Measurements from ENCODE around the gene ZBTB16. TPM values are rescaled to one million over a fixed set of nuclear protein-coding genes. Genes with fewer than 3 reads are reported as not detected.

ZBTB16 gene
- total RNA-seq, 2 experiments from 2014 or later: 0.96 to 1.4 TPM

DNA sequence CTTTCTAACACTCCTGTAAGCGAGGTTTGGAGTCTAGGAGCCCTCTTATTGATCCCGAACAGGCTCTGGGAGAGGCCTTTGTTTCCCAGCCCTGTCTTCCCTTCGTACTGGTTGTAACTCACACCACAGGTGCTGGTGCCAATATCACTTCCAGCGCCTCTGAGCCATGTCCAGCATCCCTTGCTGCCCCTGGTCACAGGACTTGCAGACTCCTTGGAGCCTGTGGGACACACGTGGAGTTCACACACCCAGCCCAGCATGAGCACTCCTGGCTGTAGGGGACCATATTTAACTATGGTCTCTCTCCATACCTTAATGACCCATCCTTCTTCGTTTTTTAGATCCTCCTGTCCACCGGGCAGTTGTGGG, 2.2 kb downstream of the ZBTB16 start:
- POLR2A ChIA-PET: no interaction called here
- CTCF ChIA-PET: no interaction called here

DNA sequence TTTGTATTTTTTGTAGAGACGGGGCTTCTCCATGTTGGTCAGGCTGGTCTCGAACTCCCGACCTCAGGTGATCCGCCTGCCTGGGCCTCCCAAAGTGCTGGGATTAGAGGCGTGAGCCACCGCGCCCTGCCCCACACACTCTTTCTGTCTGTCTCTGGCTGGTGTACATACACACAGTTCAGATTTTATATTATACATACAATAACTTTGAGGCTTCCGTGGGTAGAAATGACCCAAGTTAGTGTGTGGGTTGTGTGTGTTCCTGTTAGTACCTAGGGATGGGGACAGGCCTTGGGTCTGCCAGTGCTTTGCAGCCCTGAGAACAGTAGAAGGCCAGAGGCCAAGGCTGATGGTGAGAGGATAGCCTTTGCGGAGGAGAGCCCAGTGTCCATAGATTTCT, 2.8 kb downstream of the ZBTB16 start:
- ChIA-PET POLR2A (no interaction called here), CTCF (no interaction called here)

DNA sequence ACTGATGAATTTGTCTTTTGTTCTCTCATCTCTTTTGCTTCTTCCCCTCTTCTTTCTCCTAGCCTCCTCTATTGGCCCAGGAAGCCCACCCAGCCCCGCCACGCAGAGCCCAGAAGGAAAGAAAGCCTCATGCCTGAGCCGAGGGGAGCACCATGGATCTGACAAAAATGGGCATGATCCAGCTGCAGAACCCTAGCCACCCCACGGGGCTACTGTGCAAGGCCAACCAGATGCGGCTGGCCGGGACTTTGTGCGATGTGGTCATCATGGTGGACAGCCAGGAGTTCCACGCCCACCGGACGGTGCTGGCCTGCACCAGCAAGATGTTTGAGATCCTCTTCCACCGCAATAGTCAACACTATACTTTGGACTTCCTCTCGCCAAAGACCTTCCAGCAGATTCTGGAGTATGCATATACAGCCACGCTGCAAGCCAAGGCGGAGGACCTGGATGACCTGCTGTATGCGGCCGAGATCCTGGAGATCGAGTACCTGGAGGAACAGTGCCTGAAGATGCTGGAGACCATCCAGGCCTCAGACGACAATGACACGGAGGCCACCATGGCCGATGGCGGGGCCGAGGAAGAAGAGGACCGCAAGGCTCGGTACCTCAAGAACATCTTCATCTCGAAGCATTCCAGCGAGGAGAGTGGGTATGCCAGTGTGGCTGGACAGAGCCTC, 3.8 kb downstream of the ZBTB16 start:
- ChIA-PET POLR2A (no interaction called here), CTCF (no interaction called here)

DNA sequence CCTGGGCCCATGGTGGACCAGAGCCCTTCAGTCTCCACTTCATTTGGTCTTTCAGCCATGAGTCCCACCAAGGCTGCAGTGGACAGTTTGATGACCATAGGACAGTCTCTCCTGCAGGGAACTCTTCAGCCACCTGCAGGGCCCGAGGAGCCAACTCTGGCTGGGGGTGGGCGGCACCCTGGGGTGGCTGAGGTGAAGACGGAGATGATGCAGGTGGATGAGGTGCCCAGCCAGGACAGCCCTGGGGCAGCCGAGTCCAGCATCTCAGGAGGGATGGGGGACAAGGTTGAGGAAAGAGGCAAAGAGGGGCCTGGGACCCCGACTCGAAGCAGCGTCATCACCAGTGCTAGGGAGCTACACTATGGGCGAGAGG, 4.3 kb downstream of the ZBTB16 start:
- ChIA-PET POLR2A (no interaction called here), CTCF (no interaction called here)

DNA sequence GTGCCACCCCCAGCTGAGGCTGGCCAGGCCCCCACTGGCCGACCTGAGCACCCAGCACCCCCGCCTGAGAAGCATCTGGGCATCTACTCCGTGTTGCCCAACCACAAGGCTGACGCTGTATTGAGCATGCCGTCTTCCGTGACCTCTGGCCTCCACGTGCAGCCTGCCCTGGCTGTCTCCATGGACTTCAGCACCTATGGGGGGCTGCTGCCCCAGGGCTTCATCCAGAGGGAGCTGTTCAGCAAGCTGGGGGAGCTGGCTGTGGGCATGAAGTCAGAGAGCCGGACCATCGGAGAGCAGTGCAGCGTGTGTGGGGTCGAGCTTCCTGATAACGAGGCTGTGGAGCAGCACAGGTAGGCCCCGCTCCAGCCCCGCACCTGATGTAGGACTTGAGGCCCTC, 4.7 kb downstream of the ZBTB16 start:
- CTCF ChIA-PET: interaction anchor here (0.6 kb wide), 1 partner anchor 1932 kb away, joined by 3 read pairs; no protein-coding TSS in a partner anchor
- POLR2A ChIA-PET: no interaction called here

DNA sequence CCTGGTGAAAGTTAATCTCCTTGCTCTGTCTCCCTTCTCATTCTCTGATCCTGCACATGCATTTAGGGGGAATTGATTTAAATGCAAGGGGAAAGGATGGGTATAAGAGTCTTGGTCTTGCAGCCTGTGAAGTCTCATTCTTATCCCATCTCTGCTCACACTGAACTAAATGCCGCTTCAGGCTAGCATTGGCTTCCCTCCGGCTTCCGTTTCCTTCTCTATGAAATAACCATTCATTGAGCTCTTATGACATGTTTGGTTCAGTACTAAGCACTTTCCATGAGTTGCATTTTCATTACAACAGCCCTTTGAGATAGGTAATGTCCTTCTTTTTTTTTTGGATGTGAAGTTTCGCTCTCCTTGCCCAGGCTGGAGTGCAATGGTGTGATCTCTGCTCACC, 5.6 kb downstream of the ZBTB16 start:
- ChIA-PET CTCF (no interaction called here), POLR2A (no interaction called here)

DNA sequence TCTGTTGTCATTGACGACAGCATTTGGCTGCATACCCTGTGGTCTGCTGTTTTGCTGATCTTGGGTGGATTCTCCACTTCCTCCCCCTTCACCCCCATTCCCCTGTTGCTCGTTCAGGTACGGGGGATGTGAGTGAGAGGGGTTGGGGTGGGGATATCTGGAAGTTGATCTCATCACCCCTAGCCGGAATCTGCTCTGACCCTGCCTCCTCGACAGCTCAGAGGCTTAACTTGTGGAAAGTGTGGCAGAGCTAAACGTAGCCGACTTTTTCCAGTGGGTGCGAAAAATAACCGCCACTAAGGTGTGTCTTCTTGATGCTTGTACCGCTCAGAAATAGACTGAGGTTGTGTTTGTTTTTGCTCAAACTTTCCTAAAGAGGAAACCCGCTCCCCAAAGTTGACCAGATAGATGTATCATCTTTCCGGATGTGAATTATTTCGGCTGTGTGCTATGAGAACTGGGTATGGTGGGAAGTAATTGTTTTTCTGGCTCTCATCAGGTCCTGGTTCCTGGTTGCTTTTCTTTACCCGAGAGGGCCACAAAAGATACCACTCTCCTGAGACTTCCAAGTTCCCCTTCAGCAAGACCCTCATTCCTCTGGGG, 6.6 kb downstream of the ZBTB16 start:
- CTCF ChIA-PET: no interaction called here
- POLR2A ChIA-PET: no interaction called here

DNA sequence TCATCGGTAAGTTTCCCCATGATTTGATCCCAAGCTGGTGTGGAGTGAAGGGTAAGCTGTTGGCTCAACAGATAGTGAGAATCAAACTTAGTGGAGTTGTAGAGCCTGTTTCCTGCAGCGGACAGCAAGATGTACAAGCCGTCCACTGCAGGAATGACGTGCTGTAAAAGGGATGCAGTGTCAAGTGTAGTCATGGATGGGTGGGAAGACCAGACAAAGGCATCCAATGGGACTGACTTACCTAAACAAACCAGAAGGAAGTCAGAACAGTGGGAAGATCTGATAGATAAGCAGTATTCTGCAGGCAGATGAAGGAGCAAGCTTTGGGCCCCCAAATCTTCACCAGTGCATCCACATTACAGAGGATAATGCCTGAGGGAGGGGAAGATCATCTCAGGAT, 8.8 kb downstream of the ZBTB16 start:
- CTCF ChIA-PET: no interaction called here
- POLR2A ChIA-PET: no interaction called here

DNA sequence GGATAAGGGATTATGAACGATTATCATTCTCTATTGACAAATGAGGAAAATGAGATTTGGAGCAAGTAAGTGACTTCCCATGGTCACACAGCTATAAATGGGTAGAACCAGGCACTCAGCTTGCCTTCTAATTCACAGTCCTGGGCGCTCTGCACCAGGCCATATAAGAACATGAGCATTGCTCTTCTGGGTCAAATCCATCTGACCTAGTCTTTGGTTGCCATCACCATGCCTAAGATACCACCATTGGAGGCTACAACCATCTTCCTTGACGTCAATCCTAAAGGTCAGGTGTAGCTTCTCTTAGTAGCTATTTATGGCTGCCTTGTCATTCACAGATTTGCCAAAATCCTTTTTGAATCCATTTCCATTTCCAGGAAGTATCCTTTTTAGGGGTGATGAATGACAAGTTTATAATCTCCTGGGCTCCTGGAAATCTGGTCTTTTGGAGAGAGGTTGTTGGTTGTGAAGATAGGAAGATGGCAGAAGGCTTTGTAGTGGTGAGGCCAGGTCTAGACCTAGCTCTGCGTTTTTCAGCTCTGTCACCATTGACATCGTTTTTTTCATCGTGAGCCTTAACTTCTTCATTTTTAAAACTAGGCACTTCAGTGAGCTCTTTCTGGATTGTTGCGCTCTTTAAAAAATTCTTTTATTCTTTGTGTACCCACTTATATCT, 11.1 kb downstream of the ZBTB16 start:
- CTCF ChIA-PET: no interaction called here

DNA sequence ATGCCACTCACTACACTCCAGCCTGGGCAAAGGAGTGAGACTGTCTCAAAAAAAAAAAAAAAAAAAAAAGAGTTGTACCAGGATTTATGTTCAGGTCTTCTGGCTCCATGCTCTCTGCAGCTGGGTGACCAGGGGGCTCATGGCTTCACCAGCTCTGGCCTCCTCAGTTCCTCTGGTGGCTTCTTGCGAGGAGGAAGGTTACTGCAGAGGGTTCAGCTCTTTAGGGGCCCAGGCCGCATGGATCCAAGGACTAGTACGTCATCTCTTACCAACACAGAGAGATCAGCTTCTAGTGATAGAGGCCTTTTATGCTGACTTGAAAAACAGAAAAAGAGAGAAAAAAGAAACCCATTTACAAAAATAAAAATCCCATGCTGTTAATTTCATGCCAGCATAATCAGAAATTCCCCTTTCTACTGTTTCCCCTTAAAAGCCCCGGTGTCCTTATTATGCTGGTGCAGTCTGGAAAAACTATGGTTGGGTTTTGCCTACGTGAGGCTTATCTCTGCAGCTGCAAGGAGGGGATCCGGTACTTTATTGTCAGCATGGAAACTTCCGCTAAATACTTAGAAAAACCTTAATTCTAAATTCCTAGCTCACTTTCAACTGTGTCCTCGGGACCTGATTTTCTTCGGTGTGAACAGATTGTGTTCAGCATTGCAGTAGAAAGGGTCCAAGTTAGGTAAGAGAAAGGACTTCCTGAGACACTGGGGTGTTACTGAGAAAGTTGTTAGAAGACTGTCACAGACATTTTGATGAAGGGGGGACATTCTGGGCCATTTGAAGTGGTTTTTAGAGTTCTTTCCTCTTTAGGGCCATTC, 13.7 kb downstream of the ZBTB16 start:
- POLR2A ChIA-PET: interaction anchor here (0.7 kb wide), 1 partner anchor 13 kb away, joined by 7 read pairs; no protein-coding TSS in a partner anchor

More for the DNA sequence above, 11.1 kb downstream of the ZBTB16 start:
- POLR2A ChIA-PET: interaction anchor here (0.8 kb wide), 1 partner anchor 44 kb away, joined by 4 read pairs; no protein-coding TSS in a partner anchor

DNA sequence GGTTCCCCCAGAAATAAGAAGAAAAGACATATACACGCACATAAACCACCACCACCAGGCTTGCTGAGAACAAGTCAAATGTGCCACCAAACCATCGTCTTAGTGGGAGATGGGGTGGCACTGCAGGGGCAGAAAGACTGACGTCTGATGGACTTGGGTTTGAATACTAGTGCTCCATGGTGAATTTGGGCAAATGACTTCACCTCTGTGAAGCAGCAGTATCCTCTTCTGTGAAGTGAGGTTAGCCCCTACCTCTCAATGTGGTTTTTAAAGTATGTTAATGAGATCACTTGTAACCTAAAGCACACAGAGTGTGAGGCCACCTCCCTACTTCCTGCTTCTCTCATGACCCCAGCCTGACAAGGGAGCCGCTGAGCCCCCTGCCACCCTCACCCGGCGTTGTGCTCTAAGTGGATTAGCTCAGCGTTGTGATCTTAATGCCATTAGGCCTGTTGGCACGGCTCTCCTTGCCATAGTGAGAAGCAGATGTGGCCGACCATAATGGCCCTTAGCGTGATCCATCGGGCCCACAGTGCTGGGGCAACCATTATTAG, 14.4 kb downstream of the ZBTB16 start:
- ChIA-PET POLR2A (no interaction called here), CTCF (no interaction called here)

More for the DNA sequence above, 13.7 kb downstream of the ZBTB16 start:
- CTCF ChIA-PET: interaction anchor here (1.2 kb wide), 1 partner anchor 102 kb away, joined by 3 read pairs; no protein-coding TSS in a partner anchor

DNA sequence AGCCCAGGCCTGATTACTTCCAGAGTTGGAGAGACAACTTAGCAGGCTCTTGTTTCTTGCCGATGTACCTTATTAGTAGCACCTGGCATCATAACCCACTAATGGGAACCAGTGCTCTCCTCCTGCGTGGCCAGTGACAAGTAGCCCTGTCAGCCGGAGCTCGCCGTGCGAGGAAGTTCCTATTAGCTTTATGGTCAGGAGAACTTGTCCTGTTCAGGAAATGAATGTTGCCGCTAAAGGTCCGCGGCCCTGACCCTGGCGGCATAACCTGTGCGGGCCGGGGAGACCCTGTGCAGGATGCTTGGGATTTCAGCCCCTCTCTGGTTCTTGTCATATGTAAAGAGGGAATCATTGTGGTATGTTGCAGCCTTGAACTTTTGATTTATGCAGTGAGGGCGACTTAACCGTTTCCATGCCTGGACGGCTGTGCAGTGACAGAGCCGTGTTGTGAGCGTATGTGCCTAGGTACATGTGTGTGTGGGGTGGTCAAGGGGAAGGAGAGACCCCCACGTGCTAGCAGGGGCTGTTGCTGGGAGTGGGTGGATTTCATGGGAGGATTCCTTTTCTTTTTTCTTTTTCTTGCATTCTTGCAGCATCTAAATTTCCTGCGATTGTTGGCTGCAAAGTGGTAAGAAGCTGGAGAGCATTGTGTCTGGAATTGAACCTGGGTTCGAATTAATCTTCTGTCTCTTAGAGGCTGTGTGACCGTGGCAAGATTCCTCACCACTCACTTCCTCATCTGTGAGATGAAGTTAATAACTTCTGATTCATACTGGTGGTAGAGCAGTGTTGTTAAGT, 15.2 kb downstream of the ZBTB16 start:
- POLR2A ChIA-PET: no interaction called here

DNA sequence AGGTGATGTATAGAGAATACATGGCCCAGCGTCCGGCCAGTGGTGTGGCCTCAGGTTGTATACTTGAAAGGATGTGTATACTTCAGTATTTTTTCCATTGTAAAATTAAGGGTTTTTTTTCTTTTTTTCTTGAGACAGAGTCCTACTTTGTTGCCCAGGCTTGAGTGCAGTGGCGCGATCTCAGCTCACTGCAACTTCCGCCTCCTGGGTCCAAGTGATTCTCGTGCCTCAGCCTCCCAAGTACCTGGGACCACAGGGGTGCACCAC, 15.8 kb downstream of the ZBTB16 start:
- ChIA-PET CTCF (no interaction called here), POLR2A (no interaction called here)

More for the DNA sequence above, 15.2 kb downstream of the ZBTB16 start:
- CTCF ChIA-PET: no interaction called here

DNA sequence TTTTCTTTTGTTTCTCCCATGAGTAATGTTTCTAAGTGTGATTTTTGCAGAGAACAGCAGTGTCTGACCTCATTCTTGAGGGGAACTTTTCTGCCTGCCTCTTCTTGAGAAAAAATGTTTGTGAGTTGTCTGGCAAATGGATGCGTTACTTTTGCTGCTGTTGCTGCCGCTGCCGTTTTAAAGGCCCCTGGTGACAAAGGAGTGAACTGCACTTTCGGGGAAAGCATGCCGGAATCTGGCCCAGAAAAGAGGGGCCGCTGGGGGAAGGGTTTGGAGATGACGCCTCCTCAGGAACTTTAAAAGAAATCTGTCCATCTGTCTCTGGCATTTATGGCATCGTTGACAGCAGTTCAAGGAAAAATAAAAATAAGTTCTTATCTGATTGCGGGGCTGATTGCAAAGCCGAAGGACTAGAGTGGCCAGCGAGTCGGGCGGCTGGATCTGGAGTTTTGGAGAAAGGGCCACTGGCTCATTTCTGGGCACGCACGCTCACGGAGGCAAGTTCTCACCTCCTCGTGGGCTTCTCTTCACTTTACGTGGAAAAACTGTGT, 16.5 kb downstream of the ZBTB16 start:
- POLR2A ChIA-PET: no interaction called here
- CTCF ChIA-PET: interaction anchor here (1.2 kb wide), 1 partner anchor 16 kb away, joined by 3 read pairs; no protein-coding TSS in a partner anchor

DNA sequence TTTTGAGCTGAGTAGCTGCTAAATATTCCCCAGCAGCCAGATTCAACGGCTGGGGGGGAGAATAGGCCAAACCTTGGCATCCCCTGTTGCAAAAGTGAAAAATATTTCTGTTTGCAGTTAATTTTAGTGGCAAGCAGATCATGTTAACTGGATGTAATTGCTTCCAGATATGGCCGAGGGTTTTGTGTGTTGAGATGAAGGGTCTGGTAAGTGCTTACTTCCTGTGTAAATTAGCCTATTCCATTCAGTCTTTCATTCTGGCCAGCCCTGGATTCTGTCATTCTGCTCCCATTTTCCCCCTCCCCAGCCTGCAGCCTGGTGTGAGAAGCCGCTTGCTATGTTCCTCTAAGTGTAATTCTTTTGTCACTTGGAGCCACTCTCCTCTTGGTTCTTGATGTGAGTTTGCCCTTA, 17.4 kb downstream of the ZBTB16 start:
- CTCF ChIA-PET: interaction anchor here (1.2 kb wide), 1 partner anchor 17 kb away, joined by 3 read pairs; no protein-coding TSS in a partner anchor
- POLR2A ChIA-PET: no interaction called here

DNA sequence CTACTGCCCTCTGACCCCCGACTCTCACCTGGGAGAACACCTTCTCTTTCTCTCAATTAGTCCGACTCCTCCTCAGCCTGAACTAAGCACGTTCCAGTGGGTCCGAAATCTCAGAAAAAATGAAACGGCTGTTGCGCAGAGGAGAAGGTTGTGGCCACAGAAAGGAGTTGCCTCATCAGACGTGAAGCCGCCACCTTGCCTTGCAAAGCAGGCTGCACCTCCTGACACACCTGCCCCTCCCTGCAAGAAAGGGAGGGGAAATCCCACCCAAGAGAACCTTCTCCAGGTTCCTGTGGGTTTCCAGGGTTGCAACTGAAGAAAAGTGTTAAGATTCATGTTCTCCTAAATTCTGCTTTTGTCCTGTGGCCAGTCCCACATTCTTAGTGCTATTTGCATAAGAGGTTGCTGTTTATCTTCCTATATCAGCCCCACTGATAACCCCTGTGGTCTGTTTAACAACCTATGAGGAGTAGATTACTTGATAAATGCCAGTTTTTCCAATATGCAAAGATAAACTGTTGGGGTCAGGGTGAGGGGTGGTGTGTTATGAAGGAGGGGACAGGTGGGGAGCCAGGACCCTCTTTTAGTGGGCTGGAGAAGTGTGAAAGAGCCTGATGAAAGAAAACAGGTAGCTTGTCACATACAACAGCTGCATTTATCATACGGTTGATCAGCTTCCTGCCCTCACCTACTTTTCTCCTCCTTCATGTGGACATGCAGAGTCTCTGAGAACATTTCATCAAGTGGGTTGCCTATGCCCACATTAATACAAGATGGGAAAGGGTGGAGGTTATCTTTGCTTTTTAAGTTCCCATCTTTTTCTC, 18.2 kb downstream of the ZBTB16 start:
- CTCF ChIA-PET: no interaction called here
- POLR2A ChIA-PET: no interaction called here

DNA sequence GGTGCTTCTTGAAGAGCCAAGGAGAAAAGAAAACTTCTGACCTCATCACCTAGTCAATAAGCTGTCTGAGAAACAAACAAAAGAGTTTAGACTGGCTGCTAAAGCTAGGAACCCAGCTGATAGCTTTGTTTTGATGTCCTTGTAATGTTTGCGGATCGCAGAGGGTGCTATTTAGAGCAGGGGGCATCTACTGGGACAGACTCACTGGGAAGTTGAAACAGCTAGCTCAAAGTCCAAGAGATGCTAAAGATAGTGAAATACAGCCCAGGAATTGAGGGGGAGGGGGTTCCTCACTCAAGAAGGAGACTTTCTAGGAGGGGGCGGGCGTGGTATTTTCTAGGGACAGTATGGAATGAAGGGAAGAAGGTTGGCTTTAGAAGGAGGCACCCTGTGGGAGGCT, 18.9 kb downstream of the ZBTB16 start:
- POLR2A ChIA-PET: no interaction called here
- CTCF ChIA-PET: no interaction called here

DNA sequence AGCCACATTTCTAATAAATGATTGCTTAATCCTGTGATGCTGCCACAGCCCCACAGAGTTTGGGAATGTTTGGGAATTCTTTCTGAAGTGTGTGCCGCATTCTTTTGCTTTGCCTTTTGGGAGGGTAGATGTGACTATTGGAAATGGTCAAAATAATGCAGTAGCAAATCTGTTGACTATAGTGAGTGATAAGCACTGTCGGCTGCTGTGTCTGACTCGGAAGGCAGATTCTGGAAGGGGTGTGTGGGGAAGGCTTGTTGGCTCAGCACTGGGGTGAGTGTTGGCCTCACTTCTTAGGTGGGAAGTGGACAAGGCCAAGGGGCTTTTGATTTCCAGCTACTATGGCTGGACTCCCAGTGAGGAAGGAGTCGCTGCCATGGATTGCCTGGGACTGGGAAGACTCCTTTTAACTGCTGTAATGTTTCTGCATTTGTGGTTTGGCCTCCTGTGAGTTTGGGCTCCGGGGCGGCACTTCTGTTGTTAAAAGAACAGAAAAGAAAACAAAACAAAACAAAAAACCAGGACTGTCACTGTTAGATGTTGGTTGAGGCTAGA, 20.1 kb downstream of the ZBTB16 start:
- POLR2A ChIA-PET: no interaction called here
- CTCF ChIA-PET: no interaction called here
